ENCODE measurements around the gene ENO1.

Gene ENO1

DNA sequence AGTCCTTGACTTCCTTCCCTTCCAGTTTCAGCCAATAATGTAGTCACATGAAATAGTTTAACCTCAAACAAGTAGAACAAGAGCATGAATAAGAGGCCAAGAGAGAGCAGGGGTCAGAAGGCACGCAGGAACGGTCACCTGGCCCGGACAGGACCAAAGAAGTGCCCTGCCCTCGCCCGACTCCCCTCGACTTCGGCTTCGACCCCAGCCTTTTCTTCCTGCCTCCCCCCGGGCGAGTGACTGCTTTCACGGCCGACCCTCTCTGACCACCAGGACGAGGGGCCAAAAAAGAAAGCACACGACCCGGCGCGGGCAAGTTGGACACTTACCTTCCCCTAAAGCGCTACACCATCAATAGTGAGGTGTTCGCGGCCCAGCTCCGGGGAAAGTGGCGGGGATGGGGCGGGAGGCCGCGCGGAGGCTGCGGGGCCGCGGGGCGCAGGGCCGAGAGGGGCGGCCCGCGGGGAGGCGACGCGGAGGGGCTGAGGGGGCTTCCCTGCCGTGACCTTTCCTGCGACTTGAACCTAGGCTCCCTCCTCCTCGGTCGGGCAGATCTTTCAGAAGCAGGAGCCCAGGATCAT lies 61.6 kb downstream of the ENO1 start:
- Histone ChIP-seq H3K4me3 (ENCODE audit: severe bottlenecking) (peak overlapping the region; percentile 57), H3K4me1 (ENCODE audit: insufficient read depth, poor library complexity, severe bottlenecking) (peaks cover 52% of the 10 kb centered on the region), H3K27ac (ENCODE audit: poor library complexity, severe bottlenecking) (peak overlapping the region; percentile 91), H3K9me3 (ENCODE audit: severe bottlenecking) (no peaks in the 10 kb centered on the region), H3K36me3 (ENCODE audit: low read depth) (no peaks in the 10 kb centered on the region), H3K27me3 (ENCODE audit: insufficient read depth, poor library complexity, severe bottlenecking) (no peaks in the 10 kb centered on the region)
- DNase-seq (ENCODE audit: low spot score) (no peak), ATAC-seq (ENCODE audit: low read depth) (no peak)
- TF ChIP-seq, protein P1, sequence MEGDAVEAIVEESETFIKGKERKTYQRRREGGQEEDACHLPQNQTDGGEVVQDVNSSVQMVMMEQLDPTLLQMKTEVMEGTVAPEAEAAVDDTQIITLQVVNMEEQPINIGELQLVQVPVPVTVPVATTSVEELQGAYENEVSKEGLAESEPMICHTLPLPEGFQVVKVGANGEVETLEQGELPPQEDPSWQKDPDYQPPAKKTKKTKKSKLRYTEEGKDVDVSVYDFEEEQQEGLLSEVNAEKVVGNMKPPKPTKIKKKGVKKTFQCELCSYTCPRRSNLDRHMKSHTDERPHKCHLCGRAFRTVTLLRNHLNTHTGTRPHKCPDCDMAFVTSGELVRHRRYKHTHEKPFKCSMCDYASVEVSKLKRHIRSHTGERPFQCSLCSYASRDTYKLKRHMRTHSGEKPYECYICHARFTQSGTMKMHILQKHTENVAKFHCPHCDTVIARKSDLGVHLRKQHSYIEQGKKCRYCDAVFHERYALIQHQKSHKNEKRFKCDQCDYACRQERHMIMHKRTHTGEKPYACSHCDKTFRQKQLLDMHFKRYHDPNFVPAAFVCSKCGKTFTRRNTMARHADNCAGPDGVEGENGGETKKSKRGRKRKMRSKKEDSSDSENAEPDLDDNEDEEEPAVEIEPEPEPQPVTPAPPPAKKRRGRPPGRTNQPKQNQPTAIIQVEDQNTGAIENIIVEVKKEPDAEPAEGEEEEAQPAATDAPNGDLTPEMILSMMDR (IDR thresholded peaks at IDR 0.05; ENCODE audit: poor library complexity, severe bottlenecking), result no peak

DNA sequence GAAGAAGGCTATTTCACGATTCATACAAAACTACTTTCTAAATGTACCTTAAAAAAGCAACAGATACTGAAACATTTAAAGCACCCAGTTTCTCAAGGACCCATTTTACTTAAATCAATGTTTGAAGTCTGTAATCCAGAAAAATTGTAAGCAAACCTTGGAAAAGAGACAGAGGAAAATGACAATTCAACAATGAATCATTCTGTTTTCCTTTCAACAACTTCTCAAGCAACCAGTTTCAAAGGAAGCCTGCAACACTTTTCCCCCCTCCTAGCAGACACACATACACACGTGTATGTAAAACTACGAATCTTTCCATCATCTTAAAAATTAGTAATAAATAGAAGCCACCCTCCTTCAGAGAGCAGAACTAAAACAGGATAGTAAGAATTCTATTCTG lies 62.2 kb downstream of the ENO1 start:
- Histone ChIP-seq H3K27me3 (ENCODE audit: insufficient read depth, poor library complexity, severe bottlenecking) (no peaks in the 10 kb centered on the region), H3K4me1 (ENCODE audit: insufficient read depth, poor library complexity, severe bottlenecking) (peaks cover 45% of the 10 kb centered on the region), H3K9me3 (ENCODE audit: severe bottlenecking) (no peaks in the 10 kb centered on the region), H3K36me3 (ENCODE audit: low read depth) (no peaks in the 10 kb centered on the region), H3K4me3 (ENCODE audit: severe bottlenecking) (peak overlapping the region; percentile 57), H3K27ac (ENCODE audit: poor library complexity, severe bottlenecking) (peak overlapping the region; percentile 91)
- TF ChIP-seq, protein P1 (IDR thresholded peaks at IDR 0.05; ENCODE audit: poor library complexity, severe bottlenecking), result no peak
- DNase-seq (ENCODE audit: low spot score) (no peak), ATAC-seq (ENCODE audit: low read depth) (no peak)

DNA sequence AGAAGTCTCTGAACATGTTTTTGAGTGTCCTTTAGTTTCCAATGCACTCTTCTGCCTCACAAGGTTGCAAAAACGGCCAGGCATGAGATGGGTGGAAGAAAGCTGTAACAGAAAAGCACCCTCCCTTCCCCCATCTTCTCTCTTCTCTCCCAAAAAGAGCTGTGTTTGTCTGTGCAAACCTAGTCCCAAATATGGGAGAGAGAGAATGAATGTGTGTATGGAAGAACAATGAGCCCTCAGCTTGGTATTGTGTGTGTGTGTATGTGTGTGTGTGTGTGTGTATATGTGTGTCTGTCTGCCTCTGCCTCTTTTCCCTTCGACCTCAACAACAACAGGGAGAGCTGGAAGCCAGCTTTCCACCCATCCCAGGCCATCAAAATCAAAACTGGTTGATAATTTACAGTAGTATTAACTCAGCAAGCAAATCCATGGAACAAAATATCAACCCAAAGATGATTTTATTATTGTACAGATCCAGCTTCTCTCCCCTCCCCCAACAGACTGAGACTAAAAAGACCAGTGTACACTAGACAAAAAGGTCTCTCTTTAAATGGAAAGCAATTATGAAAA lies 62.8 kb downstream of the ENO1 start:
- H3K36me3 ChIP-seq (ENCODE audit: low read depth), result no peaks in the 10 kb centered on the region
- TF ChIP-seq, protein P1 (IDR thresholded peaks at IDR 0.05; ENCODE audit: poor library complexity, severe bottlenecking), result no peak
- DNase-seq (ENCODE audit: low spot score), result no peak
- no peaks in the 10 kb centered on the region for H3K9me3 ChIP-seq (ENCODE audit: severe bottlenecking)
- H3K27me3 ChIP-seq (ENCODE audit: insufficient read depth, poor library complexity, severe bottlenecking), result no peaks in the 10 kb centered on the region
- peak overlapping the region; percentile 91 for H3K27ac ChIP-seq (ENCODE audit: poor library complexity, severe bottlenecking)
- H3K4me3 ChIP-seq (ENCODE audit: severe bottlenecking), result peak overlapping the region; percentile 57
- H3K4me1 ChIP-seq (ENCODE audit: insufficient read depth, poor library complexity, severe bottlenecking), result peaks cover 42% of the 10 kb centered on the region
- ATAC-seq (ENCODE audit: low read depth), result no peak

DNA sequence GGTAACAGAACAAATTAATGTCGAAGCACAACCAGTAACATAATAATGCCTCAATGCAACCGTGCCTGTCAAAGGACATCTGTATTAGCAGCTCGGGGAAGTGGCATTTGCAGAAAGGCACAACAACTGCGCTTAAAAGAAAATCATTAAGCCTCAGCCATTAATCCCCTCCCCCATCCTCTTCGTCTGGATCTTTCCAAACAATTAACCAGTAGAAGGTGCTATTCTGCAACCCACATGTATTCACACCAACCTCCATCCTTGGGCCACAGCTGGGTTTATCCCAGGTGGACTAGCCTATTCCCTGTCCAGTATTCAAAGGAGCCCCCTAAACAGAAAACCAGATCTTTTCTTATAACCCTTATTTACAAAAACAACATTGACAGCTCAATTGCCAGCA lies 63.6 kb downstream of the ENO1 start:
- no peaks in the 10 kb centered on the region for H3K36me3 ChIP-seq (ENCODE audit: low read depth)
- peak overlapping the region; percentile 91 for H3K27ac ChIP-seq (ENCODE audit: poor library complexity, severe bottlenecking)
- TF ChIP-seq, protein P1 (IDR thresholded peaks at IDR 0.05; ENCODE audit: poor library complexity, severe bottlenecking), result peak; percentile 45
- no peaks in the 10 kb centered on the region for H3K27me3 ChIP-seq (ENCODE audit: insufficient read depth, poor library complexity, severe bottlenecking)
- no peak for DNase-seq (ENCODE audit: low spot score)
- no peak overlapping the region for H3K4me3 ChIP-seq (ENCODE audit: severe bottlenecking)
- ATAC-seq (ENCODE audit: low read depth), result no peak
- H3K9me3 ChIP-seq (ENCODE audit: severe bottlenecking), result no peaks in the 10 kb centered on the region
- peaks cover 42% of the 10 kb centered on the region for H3K4me1 ChIP-seq (ENCODE audit: insufficient read depth, poor library complexity, severe bottlenecking)

DNA sequence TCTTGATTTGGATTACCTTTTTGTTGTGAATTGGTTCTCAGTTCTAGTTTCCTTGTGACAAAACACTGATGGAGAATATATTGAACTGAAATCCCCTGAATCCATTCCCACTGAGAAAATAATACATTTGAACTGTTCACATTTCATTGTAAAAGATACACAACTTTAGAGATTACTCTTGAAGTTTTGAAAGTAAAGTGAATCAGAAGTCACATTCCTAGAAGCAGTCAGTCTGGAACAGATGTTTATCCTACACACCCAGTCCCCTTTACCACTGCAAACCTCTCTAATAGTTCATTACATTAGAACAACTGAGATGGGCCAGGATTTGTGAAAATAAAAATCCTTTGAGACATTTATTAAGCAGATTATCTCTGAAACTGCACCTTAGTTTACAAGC lies 64.5 kb downstream of the ENO1 start:
- Histone ChIP-seq H3K4me1 (ENCODE audit: insufficient read depth, poor library complexity, severe bottlenecking) (peaks cover 42% of the 10 kb centered on the region), H3K9me3 (ENCODE audit: severe bottlenecking) (no peaks in the 10 kb centered on the region), H3K27ac (ENCODE audit: poor library complexity, severe bottlenecking) (no peak overlapping the region), H3K4me3 (ENCODE audit: severe bottlenecking) (no peak overlapping the region), H3K36me3 (ENCODE audit: low read depth) (no peaks in the 10 kb centered on the region), H3K27me3 (ENCODE audit: insufficient read depth, poor library complexity, severe bottlenecking) (no peaks in the 10 kb centered on the region)
- TF ChIP-seq, protein P1 (IDR thresholded peaks at IDR 0.05; ENCODE audit: poor library complexity, severe bottlenecking), result no peak
- ATAC-seq (ENCODE audit: low read depth) (no peak), DNase-seq (ENCODE audit: low spot score) (no peak)

Measured in RWPE2 (cell line).